Kidney epithelial cell (primary cell): ENCODE measurements around the gene SORL1. TPM values are rescaled to one million over a fixed set of nuclear protein-coding genes. Genes with fewer than 3 reads are reported as not detected.

Experiments
- DNase-seq: peaks from one replicate; pipeline ENCODE4 v3.0.0-alpha.2; 2010; ENCODE audit warnings: low read depth
- H3K27me3 ChIP-seq: 2 replicates; pipeline ENCODE4 v1.6.0; 2011; ENCODE audit warnings: low read length; ENCODE audit not compliant: control insufficient read depth, insufficient read depth
- H3K36me3 ChIP-seq: 2 replicates; pipeline ENCODE4 v1.5.1; 2011; ENCODE audit warnings: low read length; ENCODE audit not compliant: control insufficient read depth, insufficient read depth
- H3K4me3 ChIP-seq: 2 replicates; pipeline ENCODE4 v1.5.1; 2011; ENCODE audit warnings: low read depth, mild to moderate bottlenecking, control low read depth, low read length
- CTCF ChIP-seq: IDR thresholded peaks from 2 replicates; pipeline ENCODE4 v1.5.1; 2011; ENCODE audit warnings: mild to moderate bottlenecking, moderate library complexity, low read length, control low read depth, inconsistent platforms; ENCODE audit not compliant: insufficient read depth, poor library complexity, severe bottlenecking
- total RNA-seq: library from RNA; depleted of rRNA; stranded (reverse); fragments of >200 nt; gene quantifications from 2 replicates; pipeline ENCODE4 v1.2.3, GENCODE V29; 2015

Gene SORL1
- total RNA-seq, 1 donor from 2014 or later: 4.1 TPM

GRCh38 chr11:121588747-121589146, 136.6 kb downstream of the SORL1 start:
- Histone ChIP-seq H3K36me3 (no peaks in the 10 kb centered on the region), H3K27me3 (no peaks in the 10 kb centered on the region), H3K4me3 (no peak overlapping the region)
- DNase-seq: no peak
- no peak for TF ChIP-seq CTCF

- Histone ChIP-seq H3K27me3 (no peaks in the 10 kb centered on the region), H3K4me3 (no peak overlapping the region), H3K36me3 (no peaks in the 10 kb centered on the region)
- no peak for TF ChIP-seq CTCF
- DNase-seq: no peak
Measured at GRCh38 chr11:121589946-121590537, 137.9 kb downstream of the SORL1 start.

GRCh38 chr11:121590772-121591404, 138.8 kb downstream of the SORL1 start:
- H3K36me3 ChIP-seq: no peaks in the 10 kb centered on the region
- no peaks in the 10 kb centered on the region for H3K27me3 ChIP-seq
- no peak for TF ChIP-seq CTCF
- DNase-seq: no peak
- no peak overlapping the region for H3K4me3 ChIP-seq

GRCh38 chr11:121591405-121592033, 139.4 kb downstream of the SORL1 start:
- peak; percentile 76 for TF ChIP-seq CTCF
- no peaks in the 10 kb centered on the region for H3K36me3 ChIP-seq
- DNase-seq: no peak
- H3K4me3 ChIP-seq: no peak overlapping the region
- no peaks in the 10 kb centered on the region for H3K27me3 ChIP-seq

DNA sequence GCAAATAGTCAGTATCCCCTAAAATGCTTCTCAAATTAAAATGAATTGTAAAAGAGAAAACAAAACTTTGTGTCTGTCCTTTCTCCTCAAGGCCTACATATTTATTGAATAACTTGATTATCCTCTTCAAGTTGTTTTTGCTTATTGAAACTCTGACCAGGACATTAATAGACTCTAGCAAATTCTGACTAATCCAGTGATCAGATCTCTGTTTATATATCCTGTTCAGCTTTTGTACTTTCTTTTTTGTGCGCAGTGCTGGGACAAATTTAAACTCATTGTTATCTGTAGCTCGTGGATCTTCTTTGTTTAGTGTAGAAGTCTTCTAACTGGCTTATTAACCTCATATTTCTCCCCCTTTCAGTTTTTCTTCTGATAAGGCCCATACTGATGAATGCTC, 140.6 kb downstream of the SORL1 start:
- TF ChIP-seq CTCF: no peak
- no peak for DNase-seq
- no peak overlapping the region for H3K4me3 ChIP-seq
- no peaks in the 10 kb centered on the region for H3K27me3 ChIP-seq
- H3K36me3 ChIP-seq: no peaks in the 10 kb centered on the region
